H1 (cell line): ENCODE data around the gene CIC. TPM values are rescaled to one million over a fixed set of nuclear protein-coding genes. Genes with fewer than 3 reads are reported as not detected.

Experiments
- BACH1 ChIP-seq: IDR thresholded peaks from 2 replicates; pipeline ENCODE4 v1.6.1; 2012; ENCODE audit warnings: low read length, improper control_type of control experiment
- BCL11A ChIP-seq, 2 experiments: IDR thresholded peaks; one replicate each; pipeline ENCODE4 v1.6.1; 2011; ENCODE audit warnings: low read depth in 2 of 2, low read length in 2 of 2, mild to moderate bottlenecking in 2 of 2
- CBX5 ChIP-seq: fragments of 300-800, 300-1000 bp; sonication (generic); IDR thresholded peaks from 2 replicates; pipeline ENCODE4 v1.7.1; 2016; ENCODE audit warnings: antibody characterized with exemption, low read length, low read depth
- CBX8 ChIP-seq: fragments of 300-800, 300-1000 bp; sonication (generic); IDR thresholded peaks from 2 replicates; pipeline ENCODE4 v1.7.1; 2016; ENCODE audit warnings: low read depth, low read length, borderline replicate concordance
- CHD7 ChIP-seq: fragments of 300-600 bp; sonication (generic); IDR thresholded peaks from 2 replicates; pipeline ENCODE4 v1.7.1; 2012; ENCODE audit warnings: low read length, moderate library complexity, mild to moderate bottlenecking, inconsistent platforms; ENCODE audit not compliant: insufficient replicate concordance
- GABPA ChIP-seq: IDR thresholded peaks from 2 replicates; pipeline ENCODE4 v1.6.1; 2011; ENCODE audit warnings: mild to moderate bottlenecking, low read length, moderate library complexity, borderline replicate concordance; ENCODE audit not compliant: insufficient read depth
- HDAC2 ChIP-seq, 2 experiments: fragments of 300-600 bp in 1 of 2; sonication (generic) in 1 of 2; IDR thresholded peaks; 2 replicates each; pipeline ENCODE4 v1.6.1; 2011 to 2012; ENCODE audit warnings: low read depth in 2 of 2, low read length in 2 of 2, mild to moderate bottlenecking in 2 of 2, moderate library complexity in 2 of 2, borderline replicate concordance in 1 of 2, inconsistent platforms in 1 of 2
- HDAC6 ChIP-seq: IDR thresholded peaks from one replicate; pipeline ENCODE4 v1.7.1; 2012; ENCODE audit warnings: low read depth, mild to moderate bottlenecking, inconsistent platforms, low read length, moderate library complexity
- MAFK ChIP-seq: IDR thresholded peaks from 2 replicates; pipeline ENCODE4 v1.6.1; 2012; ENCODE audit warnings: low read depth, mild to moderate bottlenecking, improper control_type of control experiment, low read length
- RNF2 ChIP-seq: fragments of 200-900, 300-1000 bp; sonication (generic); IDR thresholded peaks from 2 replicates; pipeline ENCODE4 v1.7.1; 2016; ENCODE audit warnings: borderline replicate concordance, low read depth, mild to moderate bottlenecking, antibody characterized with exemption, low read length; ENCODE audit not compliant: poor library complexity, severe bottlenecking; ENCODE audit errors: missing control alignments
- TCF12 ChIP-seq: IDR thresholded peaks from 2 replicates; pipeline ENCODE4 v1.6.1; 2011; ENCODE audit warnings: low read depth, mild to moderate bottlenecking, low read length
- polyA plus RNA-seq, 7 experiments: library from polyadenylated mRNA; depleted of rRNA in 3 of 7; stranded (reverse) in 5 of 7; unstranded in 2 of 7; fragments of >200 nt in 5 of 7; fragments of 200-250 nt in 2 of 7; gene quantifications; 1 replicate in 5 of 7; 2 replicates in 1 of 7; 4 replicates in 1 of 7; pipeline versions ENCODE4 v1.2.1 to v1.2.3, GENCODE V29; 2011 to 2013; ENCODE audit warnings: missing spikeins in 2 of 7, mixed read lengths in 2 of 7
- total RNA-seq: library from RNA; stranded (reverse); fragmentation: NEBNext Ultra II Directional; extraction: Animal tissue kit (Norgen Biotek cat#: 25700); gene quantifications from 2 replicates; pipeline ENCODE4 v1.2.1, GENCODE V29; 2021

The CIC gene
- total and polyA plus RNA-seq, 2 of the 8 experiments (the other 6 are each of a cell fraction or from before 2014, with no cell fraction given), result 13.2 to 43.6 TPM

GRCh38 chr19:42229301-42229854 lies 39.7 kb upstream of the CIC start (continued):
- TF ChIP-seq CHD7 (no peak), RNF2 (no peak), CBX8 (no peak), BCL11A (IDR thresholded peaks at IDR 0.05; ENCODE audit: low read depth in 2 of 2, low read length in 2 of 2) (no peak), BACH1 (no peak), MAFK (no peak), GABPA (no peak), HDAC6 (no peak), HDAC2 (IDR thresholded peaks at IDR 0.05; ENCODE audit: borderline replicate concordance in 1 of 2, low read depth in 2 of 2, low read length in 2 of 2) (no peak), CBX5 (no peak), TCF12 (no peak)
